ENCODE data around the gene BTNL9.
"Not testable (repeated sequence)": the region's sequence is repeated elsewhere in the genome, so short reads cannot be mapped to it uniquely, and the experiment has no call there.

The BTNL9 gene
- total RNA-seq, result 0 to 0.15 (median 0) reads per million in 4 donors

- DNase-seq, result no peak
These were observed at the start of gene BTNL9 for GRCh38 chr5:181039931-181040630. Gene BTNL9, plus strand, starts transcription at chr5:181040266. Its CDS starts 5,224 bp downstream, at chr5:181045490.

- DNase-seq, result no peak
These were observed 49.2 kb upstream of the BTNL9 start for GRCh38 chr5:180990882-180991242.

- no peak for DNase-seq
These were observed 38.1 kb upstream of the BTNL9 start for GRCh38 chr5:181001947-181002346.

- no peak for DNase-seq
These were observed 34.3 kb upstream of the BTNL9 start for GRCh38 chr5:181005791-181006190.

GRCh38 chr5:181008136-181008535, 31.9 kb upstream of the BTNL9 start:
- DNase-seq, result no peak

- DNase-seq, result not testable (repeated sequence)
These were observed 30.0 kb upstream of the BTNL9 start for GRCh38 chr5:181010018-181010417.

GRCh38 chr5:181014654-181015053, 25.4 kb upstream of the BTNL9 start:
- DNase-seq, result not testable (repeated sequence)

GRCh38 chr5:181017448-181017847, 22.6 kb upstream of the BTNL9 start:
- DNase-seq, result not testable (repeated sequence)

- no peak for DNase-seq
These were observed 19.4 kb upstream of the BTNL9 start for GRCh38 chr5:181020688-181021087.

GRCh38 chr5:181024245-181025064, 15.6 kb upstream of the BTNL9 start:
- no peak for DNase-seq

- no peak for DNase-seq
These were observed 12.5 kb upstream of the BTNL9 start for GRCh38 chr5:181027452-181028031.

GRCh38 chr5:181028032-181028819, 11.8 kb upstream of the BTNL9 start:
- no peak for DNase-seq

- DNase-seq, result no peak
These were observed 8.3 kb upstream of the BTNL9 start for GRCh38 chr5:181031716-181032115.

- no peak for DNase-seq
These were observed 3.9 kb upstream of the BTNL9 start for GRCh38 chr5:181035991-181036815.

- DNase-seq, result no peak
These were observed 3.2 kb upstream of the BTNL9 start for GRCh38 chr5:181036816-181037364.

- DNase-seq, result no peak
These were observed 2.7 kb upstream of the BTNL9 start for GRCh38 chr5:181037365-181037861.

- DNase-seq, result no peak
These were observed 595 bp upstream of the BTNL9 start for GRCh38 chr5:181039471-181039870.

GRCh38 chr5:181040631-181040945, 522 bp downstream of the BTNL9 start:
- no peak for DNase-seq

GRCh38 chr5:181041043-181041442, 977 bp downstream of the BTNL9 start:
- no peak for DNase-seq

- no peak for DNase-seq
These were observed 2.1 kb downstream of the BTNL9 start for GRCh38 chr5:181042036-181042713.

GRCh38 chr5:181042722-181043121, 2.7 kb downstream of the BTNL9 start:
- no peak for DNase-seq
